ENCODE results near the gene LFNG. TPM values are rescaled to one million over a fixed set of nuclear protein-coding genes. Genes with fewer than 3 reads are reported as not detected.
"Not testable (repeated sequence)": the region's sequence is repeated elsewhere in the genome, so short reads cannot be mapped to it uniquely, and the experiment has no call there.

The LFNG gene
- total and polyA plus RNA-seq, 4 donors: 11.5 to 47.6 (median 23.7) TPM

DNA sequence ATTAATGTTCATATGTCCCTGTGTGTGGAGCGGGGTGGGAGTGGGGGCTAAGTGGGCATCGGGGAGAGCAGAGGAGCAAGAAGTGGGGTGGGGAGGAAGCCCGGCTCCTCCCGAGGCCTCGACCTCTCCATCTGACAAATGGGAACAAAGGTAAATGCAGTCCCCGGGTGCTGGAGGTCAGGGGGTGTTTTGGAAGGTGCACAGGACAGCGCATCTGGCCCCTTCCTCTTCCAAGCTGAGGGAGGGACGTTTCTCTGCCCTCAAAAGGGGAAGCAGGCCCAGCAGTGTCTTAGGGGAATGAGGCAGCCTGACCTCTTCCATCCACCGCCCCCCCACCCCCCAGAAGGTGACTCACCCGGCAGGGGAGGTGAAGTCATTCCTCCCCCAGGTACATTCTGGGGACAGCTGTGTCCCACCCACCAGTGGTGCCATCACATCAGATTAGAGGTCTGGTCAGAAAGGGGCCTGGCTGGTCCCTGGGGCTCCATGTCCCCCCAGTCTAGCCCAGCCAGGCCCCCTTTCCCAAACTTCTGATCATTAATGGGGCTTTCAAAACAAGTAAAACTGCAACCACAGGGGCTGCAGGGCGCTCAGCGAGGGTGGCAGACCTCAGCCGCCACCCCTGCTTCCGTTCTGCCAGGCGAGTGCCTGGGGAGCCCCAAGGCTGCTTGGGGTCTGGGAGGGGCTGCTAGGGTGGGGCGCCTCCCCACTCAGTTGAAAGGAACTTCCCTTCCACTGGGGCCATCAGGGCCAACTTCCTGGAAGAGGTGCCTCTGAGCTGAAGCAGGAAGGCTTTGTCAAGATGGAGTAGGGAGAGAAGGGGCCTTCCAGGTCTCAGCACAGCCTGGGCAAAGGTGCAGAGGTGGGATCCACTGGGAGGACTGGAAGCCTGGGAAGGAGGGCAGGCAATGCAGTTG is 10.8 kb downstream of the LFNG start:
- Histone ChIP-seq H3K9me3 (ENCODE audit: control insufficient read depth in 4 of 4, insufficient read depth in 3 of 4, low read length in 3 of 4) (no peaks in the 10 kb centered on the region), H3K4me1 (ENCODE audit: control insufficient read depth in 5 of 5, insufficient read depth in 5 of 5, low read length in 5 of 5) (peaks cover 0 to 39% (median 5%) of the 10 kb centered on the region in 5 donors), H3K27ac (ENCODE audit: low read depth in 1 of 2, low read length in 1 of 2) (peak overlapping the region in 1 of 2 donors; percentile 97), H3K27me3 (ENCODE audit: control insufficient read depth in 3 of 3, insufficient read depth in 3 of 3, low read length in 2 of 3) (no peaks in the 10 kb centered on the region), H3K36me3 (ENCODE audit: control insufficient read depth in 4 of 4, insufficient read depth in 4 of 4, low read length in 4 of 4) (peaks cover 0 to 24% (median 0%) of the 10 kb centered on the region in 4 donors), H3K9ac (ENCODE audit: insufficient read depth in 1 of 2, low read length in 2 of 2) (no peak overlapping the region), H3K4me3 (no peak overlapping the region)
- TF ChIP-seq, protein P1, sequence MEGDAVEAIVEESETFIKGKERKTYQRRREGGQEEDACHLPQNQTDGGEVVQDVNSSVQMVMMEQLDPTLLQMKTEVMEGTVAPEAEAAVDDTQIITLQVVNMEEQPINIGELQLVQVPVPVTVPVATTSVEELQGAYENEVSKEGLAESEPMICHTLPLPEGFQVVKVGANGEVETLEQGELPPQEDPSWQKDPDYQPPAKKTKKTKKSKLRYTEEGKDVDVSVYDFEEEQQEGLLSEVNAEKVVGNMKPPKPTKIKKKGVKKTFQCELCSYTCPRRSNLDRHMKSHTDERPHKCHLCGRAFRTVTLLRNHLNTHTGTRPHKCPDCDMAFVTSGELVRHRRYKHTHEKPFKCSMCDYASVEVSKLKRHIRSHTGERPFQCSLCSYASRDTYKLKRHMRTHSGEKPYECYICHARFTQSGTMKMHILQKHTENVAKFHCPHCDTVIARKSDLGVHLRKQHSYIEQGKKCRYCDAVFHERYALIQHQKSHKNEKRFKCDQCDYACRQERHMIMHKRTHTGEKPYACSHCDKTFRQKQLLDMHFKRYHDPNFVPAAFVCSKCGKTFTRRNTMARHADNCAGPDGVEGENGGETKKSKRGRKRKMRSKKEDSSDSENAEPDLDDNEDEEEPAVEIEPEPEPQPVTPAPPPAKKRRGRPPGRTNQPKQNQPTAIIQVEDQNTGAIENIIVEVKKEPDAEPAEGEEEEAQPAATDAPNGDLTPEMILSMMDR (IDR thresholded peaks at IDR 0.05; ENCODE audit: control extremely low read depth, extremely low read depth): no peak
- WGBS, 2 donors: 16 to 47% methylated on average over 14 to 16 of the region's 16 CpGs
- peak; percentile 29 for ATAC-seq (ENCODE audit: insufficient read depth, low FRiP score)
- no peak for DNase-seq

DNA sequence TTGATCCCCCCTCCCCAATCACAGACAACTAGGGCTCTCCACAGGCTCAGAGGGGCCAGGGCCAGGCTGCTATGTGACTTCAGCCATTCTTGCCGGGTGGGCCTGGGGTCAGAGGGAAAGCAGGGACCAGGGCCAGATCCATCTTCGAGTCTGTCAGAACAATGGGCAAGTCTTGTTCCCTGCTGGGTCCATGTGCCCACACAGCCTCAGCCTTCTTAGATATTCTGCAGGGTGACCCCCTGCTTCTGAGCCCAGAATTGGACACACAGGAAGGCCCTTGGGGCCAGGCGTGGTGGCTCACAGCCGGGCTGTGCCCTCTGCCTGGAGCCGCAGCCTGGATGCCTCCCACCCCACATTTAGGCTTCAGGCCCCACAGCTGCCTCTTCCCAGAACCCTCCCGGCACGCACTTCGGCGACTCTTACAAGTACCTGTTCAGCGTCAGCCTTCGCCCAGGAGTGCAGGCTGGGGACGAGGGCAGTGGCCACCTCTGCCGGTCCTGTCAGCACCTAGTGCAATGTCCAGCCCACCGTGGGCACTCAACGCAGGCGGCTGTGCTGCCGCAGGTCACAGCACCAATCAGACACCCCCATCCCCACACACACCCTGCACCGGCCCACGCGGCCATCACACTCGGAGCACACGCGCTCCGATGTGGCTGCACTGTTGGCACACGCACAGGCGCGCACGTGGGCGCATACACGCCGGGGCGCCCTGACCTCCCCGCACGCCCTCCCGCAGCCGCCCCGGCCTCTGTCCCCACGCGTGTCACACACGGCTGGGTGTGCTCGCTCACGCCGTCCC is 11.6 kb downstream of the LFNG start:
- H3K9ac ChIP-seq (ENCODE audit: insufficient read depth in 1 of 2, low read length in 2 of 2); ATAC-seq (ENCODE audit: insufficient read depth, low FRiP score); H3K4me3 ChIP-seq; H3K27me3 ChIP-seq (ENCODE audit: control insufficient read depth in 3 of 3, insufficient read depth in 3 of 3, low read length in 2 of 3); H3K9me3 ChIP-seq (ENCODE audit: control insufficient read depth in 4 of 4, insufficient read depth in 3 of 4, low read length in 3 of 4); DNase-seq: not testable (repeated sequence)
- WGBS, 2 donors: 39 to 72% methylated on average over 26 to 43 of the region's 43 CpGs
- Histone ChIP-seq H3K4me1 (ENCODE audit: control insufficient read depth in 5 of 5, insufficient read depth in 5 of 5, low read length in 5 of 5) (peaks cover 0 to 34% (median 5%) of the 10 kb centered on the region in 5 donors), H3K36me3 (ENCODE audit: control insufficient read depth in 4 of 4, insufficient read depth in 4 of 4, low read length in 4 of 4) (peaks cover 0 to 16% (median 0%) of the 10 kb centered on the region in 4 donors), H3K27ac (ENCODE audit: low read depth in 1 of 2, low read length in 1 of 2) (peak overlapping the region in 1 of 2 donors; percentile 97)

DNA sequence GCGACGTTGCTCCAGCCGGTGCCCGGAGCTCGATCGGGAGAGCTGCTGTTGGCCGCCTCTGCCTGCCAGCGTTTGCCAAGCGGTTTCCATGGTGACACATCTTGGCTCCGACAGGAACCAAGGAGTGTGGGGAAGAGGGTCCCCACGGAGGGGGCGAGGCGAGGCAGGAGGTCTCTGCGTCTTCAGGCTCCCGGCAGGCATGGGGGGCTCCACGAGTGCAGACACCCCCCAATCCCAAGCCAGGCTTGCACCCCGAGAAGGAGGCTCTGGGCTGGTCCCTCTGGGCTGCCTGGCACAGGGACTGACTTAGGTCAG is 12.2 kb downstream of the LFNG start:
- not testable (repeated sequence) for H3K27me3 ChIP-seq (ENCODE audit: control insufficient read depth in 3 of 3, insufficient read depth in 3 of 3, low read length in 2 of 3); H3K27ac ChIP-seq (ENCODE audit: low read depth in 1 of 2, low read length in 1 of 2); ATAC-seq (ENCODE audit: insufficient read depth, low FRiP score); H3K9me3 ChIP-seq (ENCODE audit: control insufficient read depth in 4 of 4, insufficient read depth in 3 of 4, low read length in 3 of 4); H3K9ac ChIP-seq (ENCODE audit: insufficient read depth in 1 of 2, low read length in 2 of 2); H3K4me3 ChIP-seq
- H3K36me3 ChIP-seq (ENCODE audit: control insufficient read depth in 4 of 4, insufficient read depth in 4 of 4, low read length in 4 of 4): peaks cover 0 to 12% (median 0%) of the 10 kb centered on the region in 4 donors
- H3K4me1 ChIP-seq (ENCODE audit: control insufficient read depth in 5 of 5, insufficient read depth in 5 of 5, low read length in 5 of 5): peaks cover 0 to 34% (median 5%) of the 10 kb centered on the region in 5 donors
- peak in 1 of 3 donors; percentile 55 for DNase-seq
- 38 to 71% methylated on average over 10 to 17 of the region's 17 CpGs for WGBS, 2 donors

DNA sequence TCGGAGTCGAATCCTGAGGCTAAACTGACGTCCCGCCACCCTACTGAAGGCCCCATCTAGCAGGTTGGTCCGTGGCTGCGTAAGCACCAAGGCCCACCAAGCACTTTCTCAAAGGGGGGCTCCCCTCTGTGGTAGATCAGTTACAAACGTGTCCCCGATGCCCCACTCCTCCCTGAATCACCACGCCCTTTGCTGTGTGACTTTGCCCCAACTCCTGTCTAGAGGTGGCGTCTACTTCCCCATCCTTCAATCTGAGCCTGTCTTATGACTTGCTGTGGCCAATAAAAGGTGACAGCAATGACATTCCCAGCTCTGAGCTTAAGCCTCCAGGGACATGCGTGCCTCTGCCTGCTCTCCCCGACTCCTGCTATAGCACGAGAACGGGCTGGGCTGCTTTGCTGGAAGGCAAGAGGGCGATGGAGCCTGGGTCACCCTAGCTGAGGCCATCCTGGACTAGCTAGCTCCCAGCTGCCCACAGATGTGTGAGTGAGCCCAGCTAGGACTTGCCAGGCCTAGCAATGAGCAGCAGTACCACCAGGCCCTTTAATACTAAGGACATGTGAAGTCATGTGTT is 12.7 kb downstream of the LFNG start:
- WGBS, 2 donors: 75 to 82% methylated on average over 11 of the region's 15 CpGs
- ATAC-seq (ENCODE audit: insufficient read depth, low FRiP score); H3K27me3 ChIP-seq (ENCODE audit: control insufficient read depth in 3 of 3, insufficient read depth in 3 of 3, low read length in 2 of 3); H3K27ac ChIP-seq (ENCODE audit: low read depth in 1 of 2, low read length in 1 of 2); H3K36me3 ChIP-seq (ENCODE audit: control insufficient read depth in 4 of 4, insufficient read depth in 4 of 4, low read length in 4 of 4); DNase-seq; H3K4me3 ChIP-seq; H3K9me3 ChIP-seq (ENCODE audit: control insufficient read depth in 4 of 4, insufficient read depth in 3 of 4, low read length in 3 of 4); H3K9ac ChIP-seq (ENCODE audit: insufficient read depth in 1 of 2, low read length in 2 of 2): not testable (repeated sequence)
- H3K4me1 ChIP-seq (ENCODE audit: control insufficient read depth in 5 of 5, insufficient read depth in 5 of 5, low read length in 5 of 5): peaks cover 0 to 29% (median 5%) of the 10 kb centered on the region in 5 donors

DNA sequence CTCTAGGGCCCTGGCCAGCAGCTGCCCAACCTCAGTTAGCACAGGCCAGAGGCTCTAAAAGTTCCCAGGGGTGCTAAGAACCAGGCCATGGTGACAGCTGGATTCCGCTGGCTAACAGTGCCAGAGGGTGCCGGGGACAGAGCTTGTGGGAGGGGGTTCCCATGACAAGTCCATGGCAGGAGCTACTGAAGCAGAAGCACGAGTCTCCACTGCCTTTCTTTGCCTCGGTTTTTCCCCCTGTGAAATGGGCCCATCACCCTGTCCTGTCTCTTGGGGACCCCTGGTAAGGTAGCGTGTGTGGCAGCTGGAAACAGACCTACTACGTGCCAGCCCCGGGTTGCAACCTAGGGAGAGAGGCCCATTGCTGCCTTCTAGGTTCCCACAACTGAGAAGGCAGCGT is 13.2 kb downstream of the LFNG start:
- H3K27me3 ChIP-seq (ENCODE audit: control insufficient read depth in 3 of 3, insufficient read depth in 3 of 3, low read length in 2 of 3); H3K27ac ChIP-seq (ENCODE audit: low read depth in 1 of 2, low read length in 1 of 2); H3K36me3 ChIP-seq (ENCODE audit: control insufficient read depth in 4 of 4, insufficient read depth in 4 of 4, low read length in 4 of 4); H3K9ac ChIP-seq (ENCODE audit: insufficient read depth in 1 of 2, low read length in 2 of 2); H3K4me3 ChIP-seq; H3K9me3 ChIP-seq (ENCODE audit: control insufficient read depth in 4 of 4, insufficient read depth in 3 of 4, low read length in 3 of 4); ATAC-seq (ENCODE audit: insufficient read depth, low FRiP score); DNase-seq: not testable (repeated sequence)
- WGBS, 2 donors: 90 to 95% methylated on average over 2 to 7 of the region's 8 CpGs
- H3K4me1 ChIP-seq (ENCODE audit: control insufficient read depth in 5 of 5, insufficient read depth in 5 of 5, low read length in 5 of 5): peaks cover 0 to 25% (median 5%) of the 10 kb centered on the region in 5 donors

DNA sequence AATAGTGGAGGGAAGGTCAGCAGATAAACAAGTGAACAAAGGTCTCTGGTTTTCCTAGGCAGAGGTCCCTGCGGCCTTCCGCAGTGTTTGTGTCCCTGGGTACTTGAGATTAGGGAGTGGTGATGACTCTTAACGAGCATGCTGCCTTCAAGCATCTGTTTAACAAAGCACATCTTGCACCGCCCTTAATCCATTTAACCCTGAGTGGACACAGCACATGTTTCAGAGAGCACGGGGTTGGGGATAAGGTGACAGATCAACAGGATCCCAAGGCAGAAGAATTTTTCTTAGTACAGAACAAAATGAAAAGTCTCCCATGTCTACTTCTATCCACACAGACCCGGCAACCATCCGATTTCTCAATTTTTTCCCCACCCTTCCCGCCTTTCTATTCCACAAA is 14.0 kb downstream of the LFNG start:
- not testable (repeated sequence) for ATAC-seq (ENCODE audit: insufficient read depth, low FRiP score)
- peaks cover 0 to 23% (median 5%) of the 10 kb centered on the region in 5 donors for H3K4me1 ChIP-seq (ENCODE audit: control insufficient read depth in 5 of 5, insufficient read depth in 5 of 5, low read length in 5 of 5)

DNA sequence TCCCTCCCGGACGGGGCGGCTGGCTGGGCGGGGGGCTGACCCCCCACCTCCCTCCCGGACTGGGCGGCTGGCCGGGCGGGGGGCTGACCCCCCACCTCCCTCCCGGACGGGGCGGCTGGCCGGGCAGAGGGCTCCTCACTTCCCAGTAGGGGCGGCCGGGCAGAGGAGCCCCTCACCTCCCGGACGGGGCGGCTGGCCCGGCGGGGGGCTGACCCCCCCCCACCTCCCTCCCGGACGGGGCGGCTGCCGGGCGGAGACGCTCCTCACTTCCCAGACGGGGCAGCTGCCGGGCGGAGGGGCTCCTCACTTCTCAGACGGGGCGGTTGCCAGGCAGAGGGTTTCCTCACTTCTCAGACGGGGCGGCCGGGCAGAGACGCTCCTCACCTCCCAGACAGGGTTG is 14.6 kb downstream of the LFNG start:
- 97% methylated on average over 28 of the region's 34 CpGs; no CpG with 5 or more reads in 1 of the 2 donors for WGBS, 2 donors
- peaks cover 3 to 18% (median 9%) of the 10 kb centered on the region in 4 donors for H3K36me3 ChIP-seq (ENCODE audit: control insufficient read depth in 4 of 4, insufficient read depth in 4 of 4, low read length in 4 of 4)
- H3K9ac ChIP-seq (ENCODE audit: insufficient read depth in 1 of 2, low read length in 2 of 2); H3K27me3 ChIP-seq (ENCODE audit: control insufficient read depth in 3 of 3, insufficient read depth in 3 of 3, low read length in 2 of 3); ATAC-seq (ENCODE audit: insufficient read depth, low FRiP score); H3K27ac ChIP-seq (ENCODE audit: low read depth in 1 of 2, low read length in 1 of 2); H3K4me3 ChIP-seq; H3K9me3 ChIP-seq (ENCODE audit: control insufficient read depth in 4 of 4, insufficient read depth in 3 of 4, low read length in 3 of 4); DNase-seq: not testable (repeated sequence)
- H3K4me1 ChIP-seq (ENCODE audit: control insufficient read depth in 5 of 5, insufficient read depth in 5 of 5, low read length in 5 of 5): peaks cover 0 to 20% (median 5%) of the 10 kb centered on the region in 5 donors

More for the DNA sequence above, 14.0 kb downstream of the LFNG start:
- not testable (repeated sequence) for H3K9me3 ChIP-seq (ENCODE audit: control insufficient read depth in 4 of 4, insufficient read depth in 3 of 4, low read length in 3 of 4); DNase-seq; H3K9ac ChIP-seq (ENCODE audit: insufficient read depth in 1 of 2, low read length in 2 of 2); H3K27me3 ChIP-seq (ENCODE audit: control insufficient read depth in 3 of 3, insufficient read depth in 3 of 3, low read length in 2 of 3); H3K4me3 ChIP-seq; H3K27ac ChIP-seq (ENCODE audit: low read depth in 1 of 2, low read length in 1 of 2)
- peaks cover 0 to 12% (median 4%) of the 10 kb centered on the region in 4 donors for H3K36me3 ChIP-seq (ENCODE audit: control insufficient read depth in 4 of 4, insufficient read depth in 4 of 4, low read length in 4 of 4)
- WGBS, 2 donors: 60 to 73% methylated on average over 1 to 2 of the region's 8 CpGs

All from lung (tissue), 12 donors.